Posterior vena cava (tissue), 2 donors: ENCODE measurements around the gene FAM163A. TPM values are rescaled to one million over a fixed set of nuclear protein-coding genes. Genes with fewer than 3 reads are reported as not detected.
"Not testable (repeated sequence)": the region's sequence is repeated elsewhere in the genome, so short reads cannot be mapped to it uniquely, and the experiment has no call there.

Experiments
- DNase-seq: peaks from one replicate; pipeline ENCODE4 v3.0.0-alpha.2; 2020; ENCODE audit warnings: low spot score
- intact Hi-C, 2 donors: fragments of 100-400 bp; cut with DNase I; formaldehyde crosslinking; loops; one replicate each; pipeline versions ENCODE4 v1.14.1 to v1.14.2; 2022 to 2023
- total RNA-seq, 2 donors: library from RNA; stranded (reverse); fragmentation: NEBNext Ultra II Directional; extraction: Animal tissue kit (Norgen Biotek cat#: 25700); gene quantifications; one replicate each; pipeline ENCODE4 v1.2.1, GENCODE V29; 2021
- donor health status: DM: yes; HTN: yes; CAD: no.
- donor health status: DM: yes; HTN: yes; CAD: no.

The FAM163A gene
- total RNA-seq, 2 donors from 2014 or later: 0.10 TPM; not detected in 1

DNA sequence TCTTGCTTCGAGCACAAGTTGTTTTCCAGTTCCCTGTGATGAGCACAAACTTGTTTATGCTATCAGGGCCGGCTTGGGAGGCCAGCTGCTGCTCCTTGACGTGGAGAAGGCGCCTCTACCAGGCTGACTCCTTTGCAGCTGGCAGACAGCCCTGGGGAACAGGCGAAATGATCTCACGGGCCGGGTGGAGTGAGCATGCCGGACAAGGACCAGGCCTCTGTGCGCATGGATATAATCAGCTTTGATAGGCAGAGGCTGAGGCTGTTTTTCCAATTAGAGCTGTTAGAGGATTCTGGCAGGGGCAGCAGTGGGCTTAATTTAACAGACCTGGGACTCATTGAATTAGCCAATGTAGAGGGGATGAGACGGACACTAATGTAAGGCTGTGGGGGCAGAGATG, 38.9 kb downstream of the FAM163A start:
- intact Hi-C loops: no loop called here
- DNase-seq: no peak

DNA sequence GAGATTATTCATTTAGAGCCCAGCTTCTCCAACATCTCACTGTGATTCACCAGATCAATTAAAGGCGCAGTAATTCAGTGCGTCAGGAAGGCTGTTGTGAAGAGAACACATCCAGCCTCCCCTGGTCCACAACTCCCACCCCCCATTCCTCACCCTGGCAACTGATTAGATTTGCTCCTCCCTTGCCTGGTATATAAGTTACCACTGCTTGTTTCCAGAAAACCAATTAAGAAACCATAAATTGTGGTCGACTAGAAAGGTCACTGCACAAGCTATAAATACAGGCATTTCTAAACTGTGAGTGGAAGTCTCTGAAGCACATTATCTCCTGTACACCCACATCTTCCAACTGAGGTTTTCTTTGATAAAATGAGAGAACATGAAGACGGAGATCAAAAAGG, 41.9 kb downstream of the FAM163A start:
- no peak for DNase-seq
- intact Hi-C loops: no loop called here

DNA sequence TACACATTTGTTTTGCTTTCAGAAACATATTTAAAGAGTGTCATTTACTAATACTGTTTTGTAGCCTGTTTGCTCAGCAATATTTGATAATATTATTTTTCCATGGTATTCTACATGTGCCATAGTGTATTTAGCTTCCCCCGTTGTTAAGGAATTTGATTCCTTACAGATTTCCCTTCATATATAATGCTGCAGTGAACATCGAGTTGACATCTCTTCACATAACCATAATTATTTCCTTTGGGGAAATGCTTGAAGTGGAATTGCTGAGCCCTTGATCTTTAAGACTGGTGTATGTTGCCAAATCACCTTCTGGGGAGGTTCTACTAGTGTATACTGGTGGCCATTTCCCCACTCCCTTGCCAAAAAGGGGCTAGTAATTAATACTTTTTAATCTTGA, 42.6 kb downstream of the FAM163A start:
- DNase-seq: no peak
- intact Hi-C loops: no loop called here

DNA sequence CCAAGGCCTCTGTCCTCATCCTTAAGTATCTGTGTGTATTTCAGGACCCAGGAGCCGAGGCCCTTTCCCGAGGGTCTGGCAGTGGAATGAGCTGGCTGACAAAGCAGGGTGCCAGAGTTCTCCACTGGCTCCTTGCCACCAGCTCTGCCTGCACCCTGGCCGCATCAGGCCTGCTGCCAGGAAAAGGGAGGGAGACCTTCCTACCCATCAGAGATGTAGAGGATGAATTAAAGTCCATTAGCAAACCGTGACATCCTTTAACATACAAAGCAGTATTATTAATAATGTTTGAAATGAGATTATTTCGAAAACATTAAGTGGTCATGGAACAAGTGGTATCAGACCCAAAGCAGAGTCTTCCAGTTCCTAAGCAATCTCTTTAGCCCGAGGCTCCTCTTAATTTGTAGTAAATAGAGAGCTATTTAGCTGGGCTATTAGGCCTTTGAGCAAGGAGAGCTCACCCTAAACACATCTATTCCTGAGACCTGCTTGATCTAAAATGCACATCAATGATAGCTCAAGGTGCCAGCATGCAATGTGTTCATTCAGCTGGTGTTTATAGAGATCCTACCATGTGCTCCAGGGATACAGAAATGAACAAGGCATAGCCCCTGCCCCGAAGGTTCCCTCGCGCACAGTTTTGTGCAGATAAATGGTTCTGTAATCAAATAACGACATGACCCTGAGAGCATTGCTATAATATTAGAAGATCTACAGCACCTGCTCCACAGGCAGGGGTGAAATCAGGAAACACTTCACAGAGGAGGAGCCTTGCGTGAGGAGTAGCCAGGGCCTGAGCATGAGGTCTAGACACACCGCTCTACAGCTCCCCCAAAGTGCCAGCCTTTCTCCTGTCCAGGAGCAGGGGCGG, 44.0 kb downstream of the FAM163A start:
- intact Hi-C loops: no loop called here
- no peak for DNase-seq

DNA sequence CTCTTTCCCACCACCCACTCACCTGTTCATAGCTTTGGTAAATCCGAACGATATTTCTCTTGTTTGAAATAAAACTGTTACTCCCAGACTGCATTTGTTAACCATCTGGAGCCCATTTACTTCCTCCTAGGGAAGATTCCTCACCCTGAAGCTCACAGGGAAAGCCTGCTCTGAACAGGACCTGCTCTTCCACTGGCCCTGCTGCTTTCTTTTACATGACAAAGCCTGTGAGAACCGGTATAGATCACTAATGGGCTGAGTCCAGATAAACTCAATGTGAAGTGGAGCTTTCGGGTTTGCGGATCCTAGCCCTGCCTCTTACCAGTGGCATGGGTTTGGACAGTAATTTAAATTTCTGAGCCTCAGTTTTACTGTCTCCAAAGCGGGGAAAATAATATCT, 45.2 kb downstream of the FAM163A start:
- DNase-seq: no peak
- intact Hi-C loops: no loop called here

DNA sequence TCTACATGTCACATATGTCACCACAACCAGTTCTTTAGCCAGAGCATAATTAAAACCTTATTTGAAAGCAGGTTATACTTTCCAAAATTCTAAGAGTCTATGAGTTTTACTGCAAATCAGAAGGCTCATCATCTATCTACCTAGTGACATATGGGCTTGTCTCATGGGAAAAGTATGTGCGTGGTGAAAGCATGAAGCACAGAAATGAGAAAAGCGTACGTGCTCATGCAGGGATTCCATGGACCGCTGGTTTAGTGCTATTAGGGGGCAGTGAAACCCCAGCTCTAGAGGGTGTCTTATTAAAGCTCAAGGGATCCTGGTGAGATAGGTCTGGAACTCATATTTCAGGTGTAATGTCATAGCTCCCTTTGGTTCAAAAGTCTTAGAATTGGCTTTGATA, 50.2 kb downstream of the FAM163A start:
- DNase-seq: no peak
- intact Hi-C loops: no loop called here

DNA sequence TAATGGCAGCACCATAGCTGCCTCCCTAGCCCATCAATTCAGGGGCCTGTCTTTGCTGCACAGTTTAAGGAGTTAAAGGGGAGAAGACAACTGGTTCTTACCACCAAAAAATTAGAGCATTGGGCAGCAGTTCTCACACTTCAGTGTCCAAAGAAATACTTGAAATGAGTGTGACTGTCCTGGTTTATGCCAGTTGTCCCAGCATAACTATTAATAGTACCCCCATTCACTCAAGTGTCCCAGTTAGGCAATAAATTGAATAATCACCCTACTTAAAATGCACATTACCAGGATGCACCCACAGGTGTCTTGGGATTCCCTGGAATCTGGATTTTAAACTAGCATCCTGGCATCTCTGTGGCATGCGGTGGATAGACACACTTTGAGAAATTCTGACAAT, 51.1 kb downstream of the FAM163A start:
- intact Hi-C loops: no loop called here
- no peak for DNase-seq

DNA sequence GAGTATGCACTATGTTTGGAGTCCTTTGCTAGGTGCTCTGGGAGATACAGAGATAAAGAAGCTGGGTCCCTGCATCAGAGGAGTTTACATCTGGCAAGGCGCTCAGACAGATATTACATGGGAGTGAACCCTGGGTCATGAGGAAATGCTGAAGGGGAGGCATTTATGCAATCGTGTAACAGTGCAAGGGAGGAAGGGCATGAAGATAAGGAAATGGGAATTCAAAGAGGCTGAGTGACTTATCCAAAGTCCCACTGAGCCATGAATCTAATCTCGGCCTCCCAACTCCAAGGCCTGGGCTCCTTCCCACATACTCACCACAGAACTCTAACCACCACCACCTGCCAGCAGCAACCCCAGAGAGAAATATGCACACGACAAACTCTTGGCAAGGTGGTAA, 51.6 kb downstream of the FAM163A start:
- intact Hi-C loops: no loop called here
- DNase-seq: no peak

DNA sequence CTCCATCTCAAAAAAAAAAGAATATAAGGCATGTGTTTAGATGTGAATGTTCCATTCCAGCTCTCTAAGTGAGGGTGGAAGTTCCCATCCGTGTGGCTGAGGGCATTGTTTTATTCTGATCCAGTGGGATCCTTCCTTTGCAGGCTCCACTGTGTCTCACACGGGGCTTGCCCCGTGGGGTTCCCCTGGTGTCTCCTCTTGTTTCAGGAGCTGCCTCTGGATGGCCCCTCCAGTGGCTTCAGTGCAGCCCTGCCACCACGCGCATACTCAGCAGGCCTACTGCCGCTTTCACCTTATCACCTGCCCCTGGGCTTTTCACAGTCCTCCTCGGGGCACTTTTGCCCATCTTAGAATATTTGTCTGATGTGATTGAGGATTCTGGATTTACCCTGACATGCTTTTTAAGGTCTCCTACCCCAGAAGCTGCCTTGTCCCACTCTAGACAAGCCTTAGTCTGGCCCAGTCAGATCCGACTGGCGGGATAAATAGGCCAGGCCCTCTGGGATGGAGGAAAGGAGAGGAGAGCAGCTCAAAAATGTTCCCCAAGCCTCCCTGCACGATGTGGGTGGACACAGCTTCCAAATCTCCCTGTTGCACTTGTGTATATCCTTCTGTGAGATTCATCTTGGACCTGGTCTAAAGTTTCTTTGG, 55.2 kb downstream of the FAM163A start:
- intact Hi-C loops: no loop called here
- no peak for DNase-seq

DNA sequence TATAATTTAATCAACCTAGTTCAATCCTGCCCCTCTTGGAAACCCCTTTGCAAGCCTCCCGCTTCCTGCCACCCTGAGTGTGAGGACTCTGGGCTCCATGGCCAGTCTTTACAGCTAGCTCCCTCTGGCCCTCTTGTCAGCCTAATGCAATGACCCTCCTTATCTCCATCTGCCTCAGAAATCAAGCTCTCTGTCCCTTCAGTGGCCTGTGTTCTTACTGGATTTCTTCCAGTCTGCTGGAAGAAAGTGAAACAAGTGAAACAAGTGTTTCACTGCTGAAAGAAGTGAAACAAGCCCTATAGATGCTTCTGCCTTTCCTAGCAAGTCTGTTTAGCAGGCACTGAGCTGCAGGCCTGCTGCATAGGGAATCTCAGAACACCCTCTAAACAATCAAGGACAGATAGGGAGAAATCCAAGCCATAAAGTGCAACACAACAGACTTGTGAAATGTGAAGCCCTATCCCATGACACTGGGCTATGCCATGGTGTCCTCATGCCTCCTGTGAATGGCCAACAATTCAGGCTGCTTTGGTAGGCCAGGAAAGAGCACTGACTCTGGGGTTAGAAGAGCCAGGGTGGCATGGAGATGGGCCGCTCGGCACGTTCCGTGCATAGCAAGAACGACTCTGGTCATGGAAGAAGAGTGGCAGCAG, 55.9 kb downstream of the FAM163A start:
- DNase-seq: no peak
- intact Hi-C loops: no loop called here

DNA sequence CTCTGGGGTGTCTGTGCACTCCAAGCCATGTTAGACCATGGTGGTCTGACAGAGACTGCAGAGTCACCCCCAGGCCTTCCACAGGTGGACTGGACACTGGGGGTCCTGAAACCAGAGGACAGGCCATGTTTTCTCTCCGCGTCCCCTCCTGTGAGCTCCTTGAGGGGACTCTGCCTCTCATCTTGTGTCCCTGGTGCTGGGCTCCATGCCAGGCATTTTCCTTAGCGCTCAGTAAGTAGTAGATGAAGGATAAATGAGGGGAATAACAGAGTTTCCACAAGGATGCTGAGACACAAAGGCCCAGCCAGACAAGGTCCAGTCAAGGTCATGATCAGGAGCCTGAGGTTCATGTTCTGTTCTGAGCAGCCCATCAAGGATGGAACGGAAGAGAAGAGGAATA, 57.4 kb downstream of the FAM163A start:
- intact Hi-C loops: no loop called here

DNA sequence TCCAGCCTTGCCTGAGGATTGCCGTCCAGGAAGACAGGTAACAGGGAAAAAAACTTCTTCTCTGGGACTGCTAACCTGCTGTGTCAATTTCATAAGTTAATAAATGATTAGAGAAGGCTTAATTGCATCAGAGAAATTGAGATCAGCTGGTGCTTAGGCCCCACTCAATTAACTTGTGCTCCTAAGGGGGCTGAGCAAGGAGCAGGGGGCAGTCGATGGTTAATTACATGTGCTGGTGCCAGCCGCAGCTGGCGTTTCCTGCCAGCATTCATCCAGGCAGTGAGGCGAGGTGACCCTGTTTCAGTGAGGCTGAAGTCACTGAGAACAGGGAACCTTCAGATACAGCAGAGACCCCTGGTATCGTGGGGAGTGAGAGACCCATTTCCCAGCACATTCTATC, 60.0 kb downstream of the FAM163A start:
- intact Hi-C loops: no loop called here
- peak; percentile 11 for DNase-seq

More for the DNA sequence above, 57.4 kb downstream of the FAM163A start:
- no peak for DNase-seq

DNA sequence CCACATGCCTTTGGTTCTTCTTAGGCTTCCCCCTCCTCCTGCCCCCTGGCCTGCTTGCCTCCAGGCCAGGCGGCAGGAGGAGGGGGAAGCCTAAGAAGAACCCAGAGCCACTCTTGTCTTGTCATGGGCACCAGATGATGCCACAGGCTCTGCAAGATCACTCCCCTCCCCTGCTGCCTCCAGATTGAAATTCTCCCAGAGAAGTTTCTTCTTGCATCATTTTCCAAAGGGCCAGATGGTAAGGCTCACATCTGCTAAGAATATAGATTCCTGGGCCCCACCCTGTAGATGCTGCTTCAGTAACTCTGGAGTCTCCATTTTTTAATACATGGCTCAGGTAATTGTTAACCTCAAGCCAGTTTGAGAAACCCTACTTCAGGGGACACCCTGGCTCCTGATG, 60.8 kb downstream of the FAM163A start:
- intact Hi-C loops: no loop called here
- no peak for DNase-seq

DNA sequence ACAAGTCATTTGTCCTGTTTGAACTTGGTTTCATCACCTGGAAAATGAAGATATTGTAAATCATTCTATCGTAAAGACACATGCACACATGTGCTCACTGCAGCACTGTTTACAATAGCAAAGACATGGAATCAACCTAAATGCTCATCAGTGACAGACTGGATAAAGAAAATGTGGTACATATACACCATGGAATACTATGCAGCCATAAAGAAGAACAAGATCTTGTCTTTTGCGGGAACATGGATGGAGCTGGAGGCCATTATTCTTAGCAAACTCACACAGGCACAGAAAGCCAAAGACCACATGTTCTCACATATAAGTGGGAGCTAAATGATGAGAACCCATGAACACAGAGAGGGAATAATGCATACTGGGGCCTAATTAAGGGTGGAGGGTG, 61.3 kb downstream of the FAM163A start:
- DNase-seq, intact Hi-C loops: not testable (repeated sequence)

DNA sequence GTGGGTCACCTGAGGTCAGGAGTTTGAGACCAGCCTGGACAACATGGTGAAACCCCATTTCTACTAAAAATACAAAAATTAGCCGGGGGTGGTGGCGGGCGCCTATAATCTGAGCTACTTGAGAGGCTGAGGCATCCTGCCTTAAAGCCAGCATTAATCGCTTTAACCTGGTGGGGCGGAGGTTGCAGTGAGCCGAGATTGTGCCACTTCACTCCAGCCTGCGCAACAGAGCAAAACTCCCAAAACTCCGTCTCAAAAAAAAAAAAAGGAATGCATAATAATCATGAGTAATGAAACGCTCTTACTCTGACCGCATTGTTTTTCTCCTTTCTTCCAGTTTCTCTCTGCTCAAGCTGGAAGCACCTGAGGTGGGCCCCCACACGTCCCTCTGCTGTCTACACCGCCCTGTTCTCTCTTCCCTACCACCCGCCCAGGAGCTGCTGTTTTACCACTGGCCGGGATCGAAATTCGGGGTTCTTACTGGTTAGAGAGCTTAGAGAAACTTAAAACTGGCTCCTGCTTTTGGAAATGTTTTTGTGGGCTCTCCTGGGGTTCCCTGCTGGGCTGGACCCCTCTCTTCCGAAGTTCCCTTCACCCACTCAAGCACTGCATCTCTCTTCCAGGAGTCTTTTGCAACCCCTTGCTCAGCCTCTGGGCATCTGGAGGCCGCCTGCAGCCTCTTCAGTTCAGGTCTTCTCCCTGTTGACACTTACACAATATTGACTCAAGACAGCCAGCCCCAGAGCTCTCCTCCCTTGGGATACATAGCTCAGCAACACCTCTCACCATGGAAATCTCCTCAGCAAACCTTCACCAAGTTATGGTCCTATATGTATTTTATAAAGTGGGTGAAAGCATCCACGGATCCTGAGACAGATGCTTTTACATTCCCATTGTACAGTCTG, 62.5 kb downstream of the FAM163A start:
- intact Hi-C loops: no loop called here
- DNase-seq: no peak

DNA sequence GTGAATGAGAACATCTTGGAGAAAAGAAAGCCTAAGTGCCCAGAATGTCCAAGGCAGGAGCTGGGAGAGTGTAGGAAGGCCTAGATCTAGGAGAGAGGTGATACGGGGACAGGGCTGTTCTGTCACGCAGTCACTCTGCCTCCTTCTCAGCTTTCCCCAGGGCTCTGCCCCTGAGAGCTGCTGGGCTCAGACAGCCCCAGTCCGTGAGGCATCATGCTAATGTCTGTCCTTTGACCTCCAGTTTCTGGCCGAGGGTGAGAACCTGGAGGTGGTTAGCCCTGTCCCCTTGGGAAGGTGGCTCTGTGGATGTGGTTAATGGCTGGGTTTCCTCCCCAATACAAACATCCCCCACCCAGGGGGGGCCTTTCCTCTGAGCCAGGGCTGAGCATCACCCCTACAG, 63.2 kb downstream of the FAM163A start:
- intact Hi-C loops: no loop called here
- no peak for DNase-seq

DNA sequence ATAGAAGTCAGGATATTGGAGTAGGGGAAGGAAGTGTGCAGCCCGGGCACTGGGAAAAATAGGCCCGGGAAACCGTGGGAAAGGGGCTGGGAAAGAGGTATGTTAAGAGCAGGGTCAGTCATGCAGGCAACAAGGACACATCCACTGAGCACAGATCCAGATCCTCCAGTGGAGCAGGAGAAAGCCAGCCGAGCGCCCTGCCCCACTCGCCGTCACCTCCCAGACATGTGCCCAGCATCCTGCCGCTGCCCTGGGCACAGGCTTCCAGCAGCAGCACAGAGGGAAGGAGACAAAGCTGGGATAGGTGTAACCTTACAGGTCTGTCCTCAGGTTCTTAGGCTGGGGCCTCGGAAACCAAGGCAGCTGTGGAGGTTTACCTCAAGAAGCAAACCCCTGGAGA, 64.2 kb downstream of the FAM163A start:
- DNase-seq: no peak
- intact Hi-C loops: no loop called here

DNA sequence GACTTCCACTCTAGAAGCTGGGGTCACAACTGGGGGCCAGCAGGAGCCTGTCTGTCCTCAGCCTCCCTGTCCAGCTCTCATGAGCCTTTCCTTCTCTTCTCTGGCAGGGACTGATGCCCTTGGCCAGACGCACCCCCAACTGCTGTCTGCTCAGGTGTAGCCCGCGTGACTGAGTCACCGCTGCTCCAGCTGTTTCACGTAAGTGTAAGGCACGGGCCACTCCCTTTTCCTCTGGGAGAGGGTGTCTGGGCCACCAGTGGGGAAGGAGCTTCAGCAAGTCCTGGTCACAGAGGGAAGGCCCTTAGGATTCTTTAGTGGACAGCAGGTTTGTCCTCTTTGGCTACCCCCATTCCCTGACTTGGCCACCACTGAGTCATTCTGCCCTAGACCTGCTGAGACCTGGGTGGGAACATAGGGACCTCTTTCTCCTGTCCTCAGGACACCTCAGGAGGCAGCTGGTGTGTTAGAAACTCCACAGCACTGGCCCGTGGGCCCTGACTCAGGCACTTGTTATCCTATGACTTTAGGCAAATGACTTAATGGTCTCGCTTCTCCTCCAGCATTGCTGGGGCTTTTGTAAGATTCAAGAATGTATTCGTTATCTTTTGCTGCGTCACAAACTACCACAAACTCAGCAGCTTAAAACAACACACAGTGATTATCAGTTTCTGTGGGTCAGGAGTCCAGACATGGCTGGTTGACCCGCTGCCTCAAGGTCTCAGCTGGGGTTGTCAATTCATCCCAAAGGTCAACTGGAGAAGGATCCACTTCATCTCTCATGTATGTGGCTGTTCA, 64.8 kb downstream of the FAM163A start:
- DNase-seq: no peak
- intact Hi-C loops: no loop called here

DNA sequence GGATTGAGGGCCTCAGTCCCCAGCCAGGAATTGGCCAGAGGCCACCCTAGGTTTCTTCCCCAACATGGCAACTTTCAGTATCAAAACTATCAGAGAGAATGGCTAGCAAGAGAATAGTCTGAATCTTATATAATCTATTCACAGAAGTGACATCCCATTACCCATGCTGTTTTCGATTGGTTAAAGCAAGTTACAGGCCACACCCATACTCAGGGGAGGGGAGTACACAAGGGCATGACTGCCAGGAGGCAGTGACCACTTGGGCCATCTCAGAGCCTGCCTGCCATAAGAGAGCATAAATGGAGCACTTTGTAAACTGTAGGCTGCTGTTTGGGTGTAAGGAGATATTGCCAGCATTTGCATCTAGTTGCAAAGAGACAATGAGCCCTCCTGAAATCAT, 65.4 kb downstream of the FAM163A start:
- DNase-seq: no peak
- intact Hi-C loops: no loop called here
